Astrocyte (in vitro differentiated cells and primary cell): Measurements from ENCODE around the gene PRRG4. TPM values are rescaled to one million over a fixed set of nuclear protein-coding genes. Genes with fewer than 3 reads are reported as not detected.
A peak's percentile ranks its signal among the peaks of the same experiment; 100 is the strongest.

Source experiments
- DNase-seq: peaks from one replicate; pipeline ENCODE4 v3.0.0-alpha.2; 2010; ENCODE audit warnings: low read depth
- FAIRE-seq: peaks from 2 replicates; lab custom pipeline; 2011; peaks lifted over from hg19 to GRCh38; lab: Jason Lieb, UNC
- H2AFZ ChIP-seq: 2 replicates; pipeline ENCODE4 v1.6.0; 2012; ENCODE audit warnings: low read depth, low read length, inconsistent platforms
- H3K27ac ChIP-seq: 2 replicates; pipeline ENCODE4 v1.5.1; 2011; ENCODE audit warnings: low read depth, low read length, inconsistent platforms
- H3K27me3 ChIP-seq: 2 replicates; pipeline ENCODE4 v1.6.0; 2011; ENCODE audit warnings: low read length, inconsistent platforms; ENCODE audit not compliant: insufficient read depth
- H3K36me3 ChIP-seq: 2 replicates; pipeline ENCODE4 v1.5.1; 2011; ENCODE audit warnings: low read length, inconsistent platforms; ENCODE audit not compliant: insufficient read depth
- H3K4me1 ChIP-seq: 2 replicates; pipeline ENCODE4 v1.5.1; 2011; ENCODE audit warnings: low read length, inconsistent platforms; ENCODE audit not compliant: insufficient read depth
- H3K4me2 ChIP-seq: 2 replicates; pipeline ENCODE4 v1.6.0; 2012; ENCODE audit warnings: low read length, inconsistent platforms
- H3K4me3 ChIP-seq: 2 replicates; pipeline ENCODE4 v1.5.1; 2011; ENCODE audit warnings: low read depth, mild to moderate bottlenecking, low read length, inconsistent platforms; ENCODE audit not compliant: insufficient read depth
- H3K79me2 ChIP-seq: 2 replicates; pipeline ENCODE4 v1.6.0; 2012; ENCODE audit warnings: mild to moderate bottlenecking, low read length, inconsistent platforms; ENCODE audit not compliant: insufficient read depth
- H3K9ac ChIP-seq: 2 replicates; pipeline ENCODE4 v1.6.0; 2012; ENCODE audit warnings: mild to moderate bottlenecking, low read length, inconsistent platforms
- H3K9me3 ChIP-seq: 2 replicates; pipeline ENCODE4 v1.5.1; 2012; ENCODE audit warnings: low read depth, mild to moderate bottlenecking, low read length, inconsistent platforms; ENCODE audit not compliant: insufficient read depth
- H4K20me1 ChIP-seq: 2 replicates; pipeline ENCODE4 v1.6.0; 2012; ENCODE audit warnings: low read length, inconsistent platforms; ENCODE audit not compliant: insufficient read depth
- H3K27ac Mint-ChIP-seq: one replicate; pipeline ENCODE4 v1.8.0; 2021; ENCODE audit warnings: mild to moderate bottlenecking, mixed read lengths; ENCODE audit not compliant: unreplicated experiment
- H3K27me3 Mint-ChIP-seq: one replicate; pipeline ENCODE4 v1.8.0; 2021; ENCODE audit warnings: low read depth, mixed read lengths; ENCODE audit not compliant: unreplicated experiment
- H3K36me3 Mint-ChIP-seq: one replicate; pipeline ENCODE4 v1.8.0; 2021; ENCODE audit warnings: low read depth, mixed read lengths; ENCODE audit not compliant: unreplicated experiment
- H3K4me1 Mint-ChIP-seq: one replicate; pipeline ENCODE4 v1.8.0; 2021; ENCODE audit warnings: low read depth, mixed read lengths; ENCODE audit not compliant: unreplicated experiment
- H3K4me3 Mint-ChIP-seq: one replicate; pipeline ENCODE4 v1.8.0; 2021; ENCODE audit warnings: mild to moderate bottlenecking, moderate library complexity, mixed read lengths; ENCODE audit not compliant: unreplicated experiment
- H3K9me3 Mint-ChIP-seq: one replicate; pipeline ENCODE4 v1.8.0; 2021; ENCODE audit warnings: mild to moderate bottlenecking, mixed read lengths; ENCODE audit not compliant: unreplicated experiment
- EZH2 ChIP-seq: IDR thresholded peaks from 2 replicates; pipeline ENCODE4 v1.6.1; 2012; ENCODE audit warnings: mild to moderate bottlenecking, low read length, inconsistent platforms; ENCODE audit not compliant: insufficient read depth
- total RNA-seq: library from RNA; stranded (reverse); gene quantifications from 2 replicates; pipeline ENCODE4 v1.2.1, GENCODE V29; 2021
- TF ChIP-seq, protein P1 (sequence below): IDR thresholded peaks from 2 replicates; pipeline ENCODE4 v1.5.1; 2011; ENCODE audit warnings: low read depth, mild to moderate bottlenecking, inconsistent platforms, low read length, moderate library complexity; ENCODE audit not compliant: insufficient read depth

Gene PRRG4
- total RNA-seq, 1 donor from 2014 or later: 0.45 TPM

DNA sequence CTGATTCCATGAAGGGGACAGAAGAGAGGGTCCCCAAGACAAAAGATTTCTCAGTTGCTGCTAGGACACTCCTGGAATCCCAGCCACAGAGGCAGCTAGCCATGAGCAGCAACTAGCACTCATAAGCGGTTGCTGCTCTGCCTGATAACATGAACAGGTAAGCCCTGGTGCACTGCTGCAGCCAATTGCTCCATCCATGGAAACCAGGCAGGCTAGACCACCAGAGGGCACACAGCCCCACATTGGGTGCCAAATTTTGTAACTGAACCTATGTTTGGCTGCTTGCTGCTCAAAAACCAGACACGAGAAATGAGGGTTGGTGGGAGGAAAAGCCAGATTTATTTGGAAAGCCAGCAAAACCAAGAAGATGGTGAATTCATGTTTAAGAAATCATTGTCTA lies 40.9 kb downstream of the PRRG4 start:
- H3K27ac ChIP-seq: no peak overlapping the region
- no peak overlapping the region for H2AFZ ChIP-seq
- no peak overlapping the region for H3K4me2 ChIP-seq
- no peak overlapping the region for H3K4me3 Mint-ChIP-seq
- no peaks in the 10 kb centered on the region for H3K36me3 Mint-ChIP-seq
- no peak overlapping the region for H3K27ac Mint-ChIP-seq
- no peaks in the 10 kb centered on the region for H3K9me3 ChIP-seq
- no peaks in the 10 kb centered on the region for H4K20me1 ChIP-seq
- no peaks in the 10 kb centered on the region for H3K79me2 ChIP-seq
- no peaks in the 10 kb centered on the region for H3K36me3 ChIP-seq
- peaks cover 5% of the 10 kb centered on the region for H3K27me3 Mint-ChIP-seq
- H3K4me1 ChIP-seq: no peaks in the 10 kb centered on the region
- TF ChIP-seq, protein P1, sequence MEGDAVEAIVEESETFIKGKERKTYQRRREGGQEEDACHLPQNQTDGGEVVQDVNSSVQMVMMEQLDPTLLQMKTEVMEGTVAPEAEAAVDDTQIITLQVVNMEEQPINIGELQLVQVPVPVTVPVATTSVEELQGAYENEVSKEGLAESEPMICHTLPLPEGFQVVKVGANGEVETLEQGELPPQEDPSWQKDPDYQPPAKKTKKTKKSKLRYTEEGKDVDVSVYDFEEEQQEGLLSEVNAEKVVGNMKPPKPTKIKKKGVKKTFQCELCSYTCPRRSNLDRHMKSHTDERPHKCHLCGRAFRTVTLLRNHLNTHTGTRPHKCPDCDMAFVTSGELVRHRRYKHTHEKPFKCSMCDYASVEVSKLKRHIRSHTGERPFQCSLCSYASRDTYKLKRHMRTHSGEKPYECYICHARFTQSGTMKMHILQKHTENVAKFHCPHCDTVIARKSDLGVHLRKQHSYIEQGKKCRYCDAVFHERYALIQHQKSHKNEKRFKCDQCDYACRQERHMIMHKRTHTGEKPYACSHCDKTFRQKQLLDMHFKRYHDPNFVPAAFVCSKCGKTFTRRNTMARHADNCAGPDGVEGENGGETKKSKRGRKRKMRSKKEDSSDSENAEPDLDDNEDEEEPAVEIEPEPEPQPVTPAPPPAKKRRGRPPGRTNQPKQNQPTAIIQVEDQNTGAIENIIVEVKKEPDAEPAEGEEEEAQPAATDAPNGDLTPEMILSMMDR: peak; percentile 15
- TF ChIP-seq EZH2: no peak
- H3K9me3 Mint-ChIP-seq: peaks cover 7% of the 10 kb centered on the region
- no peak overlapping the region for H3K4me3 ChIP-seq
- no peaks in the 10 kb centered on the region for H3K4me1 Mint-ChIP-seq
- H3K27me3 ChIP-seq: no peaks in the 10 kb centered on the region
- DNase-seq (no peak), FAIRE-seq (no peak)
- no peak overlapping the region for H3K9ac ChIP-seq

DNA sequence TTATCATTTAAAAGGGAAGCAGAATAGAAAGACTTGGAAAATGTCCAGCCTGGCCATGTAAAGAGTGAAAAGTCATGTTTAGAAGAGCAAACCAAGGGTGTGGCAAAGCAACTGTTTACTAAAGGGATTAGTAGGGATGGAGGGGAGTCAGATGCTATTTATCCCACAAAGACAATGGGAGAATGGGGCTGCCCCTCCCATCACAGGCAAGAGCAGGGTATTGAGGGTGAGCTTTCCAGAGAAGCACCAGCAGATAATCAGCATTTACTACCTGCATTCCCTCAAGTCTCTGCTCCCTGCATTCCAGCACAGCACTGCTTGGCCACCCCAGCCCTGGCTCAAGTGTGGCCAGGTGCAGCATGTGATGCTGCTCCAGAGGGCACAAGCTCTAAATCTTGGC lies 44.4 kb downstream of the PRRG4 start:
- Mint-ChIP-seq H3K36me3 (no peaks in the 10 kb centered on the region), H3K4me1 (no peaks in the 10 kb centered on the region), H3K27ac (no peak overlapping the region), H3K27me3 (peaks cover 2% of the 10 kb centered on the region), H3K4me3 (no peak overlapping the region), H3K9me3 (no peaks in the 10 kb centered on the region)
- Histone ChIP-seq H3K9ac (no peak overlapping the region), H2AFZ (no peak overlapping the region), H3K27me3 (no peaks in the 10 kb centered on the region), H3K4me1 (no peaks in the 10 kb centered on the region), H3K9me3 (no peaks in the 10 kb centered on the region), H3K36me3 (no peaks in the 10 kb centered on the region), H3K79me2 (no peaks in the 10 kb centered on the region), H3K4me3 (no peak overlapping the region), H3K4me2 (no peak overlapping the region), H4K20me1 (no peaks in the 10 kb centered on the region), H3K27ac (no peak overlapping the region)
- DNase-seq (no peak), FAIRE-seq (no peak)
- no peak for TF ChIP-seq EZH2
- TF ChIP-seq, protein P1: no peak

DNA sequence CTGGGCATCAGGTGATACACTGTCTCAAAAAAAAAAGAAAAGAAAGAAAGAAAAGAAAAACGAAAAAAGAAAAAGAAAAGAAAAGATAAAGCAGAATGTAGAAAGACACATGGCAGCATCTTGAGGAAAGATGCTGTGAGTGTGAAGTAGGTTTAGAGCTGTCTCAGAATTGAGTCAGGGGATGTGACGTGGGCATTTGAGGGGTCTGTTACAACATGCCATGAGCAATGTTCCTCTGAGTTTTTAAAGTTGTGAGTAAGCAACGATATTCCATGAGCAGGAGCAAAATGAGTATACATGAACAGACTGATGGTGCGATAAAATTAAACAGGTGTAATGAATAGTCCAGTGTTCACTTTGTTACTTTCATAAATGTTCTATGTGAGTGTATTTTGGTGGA lies 51.6 kb downstream of the PRRG4 start:
- H3K27ac ChIP-seq: no peak overlapping the region
- no peaks in the 10 kb centered on the region for H3K4me1 ChIP-seq
- DNase-seq (no peak), FAIRE-seq (no peak)
- H3K27ac Mint-ChIP-seq: no peak overlapping the region
- H3K9ac ChIP-seq: no peak overlapping the region
- H3K36me3 ChIP-seq: no peaks in the 10 kb centered on the region
- peaks cover 3% of the 10 kb centered on the region for H3K27me3 Mint-ChIP-seq
- no peaks in the 10 kb centered on the region for H3K9me3 ChIP-seq
- H3K4me2 ChIP-seq: no peak overlapping the region
- no peak overlapping the region for H2AFZ ChIP-seq
- no peaks in the 10 kb centered on the region for H4K20me1 ChIP-seq
- no peak overlapping the region for H3K4me3 ChIP-seq
- no peaks in the 10 kb centered on the region for H3K9me3 Mint-ChIP-seq
- no peaks in the 10 kb centered on the region for H3K27me3 ChIP-seq
- no peaks in the 10 kb centered on the region for H3K4me1 Mint-ChIP-seq
- no peak for TF ChIP-seq EZH2
- TF ChIP-seq, protein P1: no peak
- no peaks in the 10 kb centered on the region for H3K79me2 ChIP-seq
- no peak overlapping the region for H3K4me3 Mint-ChIP-seq
- no peaks in the 10 kb centered on the region for H3K36me3 Mint-ChIP-seq
